Inflammatory macrophage treated with lipopolysaccharide for 4 hours (primary cell): ENCODE data around the gene TTC16.

ENCODE experiments used
- DNase-seq: peaks from one replicate; pipeline ENCODE4 v3.0.0-alpha.2; 2020

TTC16 gene, protein sequence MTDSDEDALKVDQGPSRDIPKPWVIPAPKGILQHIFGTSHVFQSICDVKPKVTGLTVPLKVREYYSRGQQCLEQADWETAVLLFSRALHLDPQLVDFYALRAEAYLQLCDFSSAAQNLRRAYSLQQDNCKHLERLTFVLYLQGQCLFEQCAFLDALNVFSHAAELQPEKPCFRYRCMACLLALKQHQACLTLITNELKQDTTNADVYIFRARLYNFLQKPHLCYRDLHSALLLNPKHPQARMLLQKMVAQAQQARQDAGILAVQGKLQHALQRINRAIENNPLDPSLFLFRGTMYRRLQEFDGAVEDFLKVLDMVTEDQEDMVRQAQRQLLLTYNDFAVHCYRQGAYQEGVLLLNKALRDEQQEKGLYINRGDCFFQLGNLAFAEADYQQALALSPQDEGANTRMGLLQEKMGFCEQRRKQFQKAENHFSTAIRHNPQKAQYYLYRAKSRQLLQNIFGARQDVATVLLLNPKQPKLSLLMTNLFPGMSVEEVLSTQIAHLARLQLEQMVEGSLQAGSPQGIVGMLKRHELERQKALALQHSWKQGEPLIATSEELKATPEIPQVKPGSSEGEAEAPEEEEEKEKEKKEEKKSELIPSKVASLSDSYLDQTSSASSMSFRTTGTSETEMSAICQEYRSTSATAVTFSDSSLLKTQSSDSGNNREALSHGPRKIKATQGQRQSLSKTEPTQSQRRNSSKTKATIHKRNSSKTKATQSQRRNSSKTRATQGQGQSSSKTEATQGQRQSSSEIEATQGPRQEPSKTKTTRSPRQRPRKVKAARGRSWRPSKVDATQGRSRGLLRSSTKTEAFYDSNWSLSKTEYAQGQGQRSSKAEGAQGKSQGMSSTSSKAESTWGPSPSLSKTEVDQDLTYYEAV

GRCh38 chr9:127715470-127716337, at the start of gene TTC16, which contains the start of gene PTRH1:
Gene TTC16 (plus strand): TSS chr9:127716079. CDS start chr9:127716146, 67 bp downstream.
Gene PTRH1 (minus strand): TSS chr9:127715663. CDS start chr9:127715639, 24 bp downstream.
- DNase-seq: peak; percentile 97

DNA sequence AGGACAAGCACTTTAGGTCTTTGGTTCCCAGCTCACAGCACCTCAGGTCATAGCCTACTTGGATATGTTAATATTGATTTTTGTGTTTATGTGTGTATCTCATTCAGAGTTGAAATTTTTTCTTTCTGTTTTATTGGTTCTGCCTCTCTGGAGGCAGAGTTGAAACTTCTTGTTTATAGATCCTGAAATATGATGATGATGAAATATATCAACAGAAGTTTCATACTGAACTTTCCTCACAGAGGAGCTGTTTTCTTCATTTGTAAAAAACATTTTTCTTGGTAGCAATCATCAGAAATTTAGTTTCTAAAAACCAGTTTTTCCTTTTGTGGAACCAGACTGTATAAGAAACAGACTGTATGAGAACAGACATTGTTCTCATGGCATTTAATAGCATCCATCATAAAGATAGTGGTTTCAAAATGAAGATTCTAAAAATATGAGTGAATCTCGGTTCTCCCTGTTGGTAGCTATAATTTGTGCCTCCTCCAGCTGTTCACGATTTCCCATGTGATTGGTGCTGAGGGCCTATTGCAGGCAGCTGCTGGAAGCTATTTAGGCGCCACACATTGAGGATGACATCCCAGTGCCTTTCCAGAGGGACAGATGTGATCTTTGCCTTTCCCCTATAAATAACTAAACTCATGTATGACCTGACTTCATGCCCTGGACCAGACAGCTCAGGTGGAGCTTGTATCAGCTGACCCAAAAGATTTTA, 48.6 kb upstream of the TTC16 start:
- peak; percentile 7 for DNase-seq

- DNase-seq: no peak
These were observed 48.0 kb upstream of the TTC16 start for GRCh38 chr9:127667906-127668305.

DNA sequence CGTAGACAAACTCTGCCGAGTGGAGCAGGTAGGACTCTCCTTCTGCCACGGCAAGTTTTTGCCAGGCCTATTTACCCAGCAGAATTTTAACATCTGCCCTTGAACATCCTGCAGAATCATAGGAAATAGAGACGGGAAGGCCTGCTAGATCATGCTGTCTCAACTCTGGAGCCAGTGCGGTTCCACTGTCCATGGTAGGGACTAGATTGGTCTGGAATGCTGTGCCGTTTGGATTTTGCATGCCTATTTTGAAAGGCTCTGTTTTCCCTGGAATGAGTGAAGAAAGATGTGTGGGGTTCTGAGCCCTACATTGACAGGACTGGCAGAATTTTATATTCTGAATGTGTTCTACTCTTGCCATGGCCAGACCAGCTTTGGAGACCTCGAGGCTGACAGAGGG, 42.6 kb upstream of the TTC16 start:
- no peak for DNase-seq

DNA sequence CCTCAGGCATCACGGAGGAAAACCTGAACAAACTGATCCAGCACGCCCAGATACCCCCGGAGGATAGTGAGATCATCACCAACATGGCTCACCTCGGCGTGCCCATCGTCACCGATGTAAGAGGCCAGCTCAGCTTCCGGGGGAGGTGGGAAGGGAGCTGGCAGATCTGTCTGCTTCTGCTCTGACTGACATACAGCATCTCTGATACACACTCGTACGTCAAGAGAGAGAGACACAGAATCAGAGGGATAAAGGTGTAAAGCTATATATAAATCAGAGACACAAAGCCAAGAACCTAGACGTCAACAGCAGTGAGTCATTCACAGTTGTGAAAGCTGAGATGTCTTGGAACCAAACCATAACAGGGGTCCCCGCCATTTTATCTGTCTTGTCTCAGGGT, 39.2 kb upstream of the TTC16 start:
- DNase-seq: no peak

DNA sequence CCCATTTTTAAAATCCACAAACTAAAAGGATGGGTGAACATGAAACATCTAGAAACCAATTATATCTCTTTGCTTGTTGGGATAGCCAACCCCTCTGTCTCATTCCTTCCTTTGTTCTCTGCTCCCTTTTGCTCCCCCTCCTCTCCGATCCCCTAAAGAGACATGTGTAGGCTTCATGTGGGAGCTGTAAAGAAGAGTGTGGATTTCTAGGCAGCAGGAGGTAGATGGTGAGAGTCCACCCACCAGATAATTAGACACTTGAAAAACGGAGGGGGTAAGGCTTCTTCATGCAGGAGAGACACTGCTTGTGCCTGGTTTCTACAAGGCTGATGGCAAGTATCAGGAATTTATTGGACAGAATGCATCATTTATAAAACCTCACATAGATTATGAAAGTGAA, 36.4 kb upstream of the TTC16 start:
- no peak for DNase-seq

- DNase-seq: no peak
These were observed 35.7 kb upstream of the TTC16 start for GRCh38 chr9:127680226-127680625.

GRCh38 chr9:127680846-127681245, 35.0 kb upstream of the TTC16 start:
- DNase-seq: no peak

GRCh38 chr9:127682351-127683136, 33.3 kb upstream of the TTC16 start:
- DNase-seq: no peak

GRCh38 chr9:127683723-127684122, 32.2 kb upstream of the TTC16 start:
- no peak for DNase-seq

GRCh38 chr9:127684576-127684975, 31.3 kb upstream of the TTC16 start:
- no peak for DNase-seq

GRCh38 chr9:127686461-127687393, 29.2 kb upstream of the TTC16 start:
- no peak for DNase-seq

DNA sequence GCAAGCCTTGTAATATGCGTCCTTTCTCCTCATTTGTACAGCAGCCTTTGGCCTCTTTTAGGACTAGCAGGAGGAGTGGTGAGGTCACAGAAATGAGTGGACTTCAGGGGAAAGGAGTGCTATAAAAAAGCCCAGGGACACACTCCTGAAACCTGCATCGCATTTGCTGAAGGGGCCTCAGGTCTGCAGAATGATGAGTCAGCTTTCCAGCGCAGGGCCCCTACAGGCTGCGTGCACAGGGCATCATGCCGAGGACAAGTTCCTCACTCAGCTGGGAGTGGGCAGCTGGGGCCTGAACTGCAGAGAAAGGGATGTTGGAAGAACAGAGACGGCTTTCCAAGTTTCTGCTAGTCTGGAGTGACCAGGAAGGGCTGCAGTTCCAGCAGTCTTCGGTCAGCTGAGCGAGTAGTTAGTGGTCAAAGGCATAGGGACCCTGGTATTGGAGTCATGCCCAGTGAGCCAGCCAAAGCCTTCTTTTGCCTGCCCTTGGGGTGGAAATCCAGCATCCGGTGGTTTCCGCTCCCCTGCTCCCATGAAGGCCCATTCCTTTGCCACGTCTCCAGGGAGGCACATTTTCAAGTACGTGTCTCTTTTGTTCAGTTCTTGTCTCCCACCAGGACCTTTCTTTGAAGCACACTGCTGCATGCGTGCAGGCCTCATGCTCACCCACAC, 26.4 kb upstream of the TTC16 start:
- no peak for DNase-seq

- DNase-seq: no peak
These were observed 25.1 kb upstream of the TTC16 start for GRCh38 chr9:127690735-127691134.

GRCh38 chr9:127692071-127692470, 23.8 kb upstream of the TTC16 start:
- DNase-seq: no peak

DNA sequence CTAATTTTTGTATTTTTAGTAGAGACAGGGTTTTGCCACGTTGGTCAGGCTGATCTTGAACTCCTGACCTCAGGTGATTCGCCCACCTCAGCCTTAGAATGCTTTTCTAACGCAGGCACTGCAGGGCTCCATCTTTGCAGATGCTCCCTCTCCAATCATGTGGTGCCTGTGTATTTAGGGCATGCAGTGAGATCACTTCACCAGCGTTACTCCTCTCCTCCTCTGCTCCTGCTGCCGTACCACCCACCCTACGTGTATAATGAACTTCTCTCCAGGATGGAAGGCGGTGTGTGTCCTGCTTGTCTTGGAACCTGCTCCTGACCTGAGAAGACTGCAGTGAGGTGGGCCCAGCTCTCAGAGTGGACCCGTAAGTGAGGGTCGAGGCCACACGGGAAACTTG, 22.7 kb upstream of the TTC16 start:
- no peak for DNase-seq

GRCh38 chr9:127693697-127694096, 22.2 kb upstream of the TTC16 start:
- DNase-seq: no peak

GRCh38 chr9:127694890-127695720, 20.8 kb upstream of the TTC16 start:
- DNase-seq: no peak

GRCh38 chr9:127697575-127697974, 18.3 kb upstream of the TTC16 start:
- DNase-seq: no peak
